Measurements from ENCODE around the gene MCRS1.

DNA sequence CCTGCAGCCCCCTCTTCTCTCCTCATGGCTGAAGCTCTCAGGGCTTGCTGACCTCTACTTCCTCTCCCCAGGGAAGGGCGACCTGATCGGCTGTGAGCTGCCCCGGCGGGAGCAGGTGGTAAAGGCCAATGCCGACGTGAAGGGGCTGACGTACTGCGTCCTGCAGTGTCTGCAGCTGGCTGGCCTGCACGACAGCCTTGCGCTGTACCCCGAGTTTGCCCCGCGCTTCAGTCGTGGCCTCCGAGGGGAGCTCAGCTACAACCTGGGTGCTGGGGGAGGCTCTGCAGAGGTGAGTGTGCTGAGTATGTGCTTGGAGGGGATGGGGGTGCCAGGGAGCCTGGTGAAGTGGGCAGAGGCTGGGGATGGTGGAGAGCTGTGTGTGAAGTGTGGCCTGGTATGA is 13.7 kb downstream of the MCRS1 start:
- no peak for TF ChIP-seq POLR2A (IDR thresholded peaks at IDR 0.05)
- TF ChIP-seq, protein P1, sequence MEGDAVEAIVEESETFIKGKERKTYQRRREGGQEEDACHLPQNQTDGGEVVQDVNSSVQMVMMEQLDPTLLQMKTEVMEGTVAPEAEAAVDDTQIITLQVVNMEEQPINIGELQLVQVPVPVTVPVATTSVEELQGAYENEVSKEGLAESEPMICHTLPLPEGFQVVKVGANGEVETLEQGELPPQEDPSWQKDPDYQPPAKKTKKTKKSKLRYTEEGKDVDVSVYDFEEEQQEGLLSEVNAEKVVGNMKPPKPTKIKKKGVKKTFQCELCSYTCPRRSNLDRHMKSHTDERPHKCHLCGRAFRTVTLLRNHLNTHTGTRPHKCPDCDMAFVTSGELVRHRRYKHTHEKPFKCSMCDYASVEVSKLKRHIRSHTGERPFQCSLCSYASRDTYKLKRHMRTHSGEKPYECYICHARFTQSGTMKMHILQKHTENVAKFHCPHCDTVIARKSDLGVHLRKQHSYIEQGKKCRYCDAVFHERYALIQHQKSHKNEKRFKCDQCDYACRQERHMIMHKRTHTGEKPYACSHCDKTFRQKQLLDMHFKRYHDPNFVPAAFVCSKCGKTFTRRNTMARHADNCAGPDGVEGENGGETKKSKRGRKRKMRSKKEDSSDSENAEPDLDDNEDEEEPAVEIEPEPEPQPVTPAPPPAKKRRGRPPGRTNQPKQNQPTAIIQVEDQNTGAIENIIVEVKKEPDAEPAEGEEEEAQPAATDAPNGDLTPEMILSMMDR (IDR thresholded peaks at IDR 0.05 in 4 of 5, conservative IDR thresholded peaks at IDR 0.05 in 1 of 5): no peak
